SU-DHL-6 (cell line): ENCODE data around the gene PDGFB.

Source experiments
- H2AFZ ChIP-seq: fragments of 200-600 bp; sonication (generic); 2 replicates; pipeline ENCODE4 v1.6.1; 2014; ENCODE audit warnings: low read depth, mild to moderate bottlenecking, moderate library complexity, mixed read lengths, antibody characterized with exemption, low read length; ENCODE audit not compliant: severe bottlenecking
- H3F3A ChIP-seq: fragments of 200-600 bp; shearing (Covaris generic); 2 replicates; pipeline ENCODE4 v1.6.0; 2016; ENCODE audit warnings: antibody characterized with exemption, mild to moderate bottlenecking; ENCODE audit not compliant: insufficient read depth
- H3K27ac ChIP-seq: fragments of 200-600 bp; sonication (generic); 2 replicates; pipeline ENCODE4 v1.5.1; 2016; ENCODE audit warnings: low read depth, mild to moderate bottlenecking, low read length, moderate library complexity, mixed read lengths
- H3K27me3 ChIP-seq: fragments of 200-600 bp; sonication (generic), shearing (Covaris generic); 2 replicates; pipeline ENCODE4 v1.6.0; 2014; ENCODE audit warnings: mild to moderate bottlenecking, low read length
- H3K36me3 ChIP-seq: fragments of 200-600 bp; sonication (generic); 2 replicates; pipeline ENCODE4 v1.6.1; 2014; ENCODE audit warnings: mild to moderate bottlenecking, low read length, mixed read lengths
- H3K4me2 ChIP-seq: fragments of 300-600, 200-600 bp; shearing (Covaris generic), sonication (generic); 2 replicates; pipeline ENCODE4 v1.6.0; 2014; ENCODE audit warnings: low read length, low read depth, mild to moderate bottlenecking; ENCODE audit not compliant: poor library complexity, severe bottlenecking
- H3K4me3 ChIP-seq: fragments of 200-600 bp; sonication (generic); 2 replicates; pipeline ENCODE4 v1.5.1; 2014; ENCODE audit warnings: antibody characterized with exemption, low read length, mild to moderate bottlenecking, mixed read lengths; ENCODE audit not compliant: insufficient read depth, poor library complexity, severe bottlenecking
- H3K79me2 ChIP-seq: fragments of 200-600 bp; sonication (generic); 2 replicates; pipeline ENCODE4 v1.6.1; 2014; ENCODE audit warnings: mild to moderate bottlenecking, low read length, moderate library complexity; ENCODE audit not compliant: insufficient read depth
- H3K9ac ChIP-seq: fragments of 200-600 bp; sonication (generic); 2 replicates; pipeline ENCODE4 v1.7.0; 2014; ENCODE audit warnings: mild to moderate bottlenecking, low read length
- H3K9me2 ChIP-seq: fragments of 200-600 bp; sonication (generic); replicated peaks from 2 replicates; pipeline ENCODE4 v1.6.1; 2014; ENCODE audit warnings: low read length; ENCODE audit not compliant: insufficient read depth
- H3K9me3 ChIP-seq: fragments of 200-600 bp; sonication (generic); 2 replicates; pipeline ENCODE4 v1.6.1; 2014; ENCODE audit warnings: low read length, mixed read lengths; ENCODE audit not compliant: insufficient read depth
- H4K20me1 ChIP-seq: fragments of 200-600 bp; sonication (generic); 2 replicates; pipeline ENCODE4 v1.6.1; 2014; ENCODE audit warnings: low read depth, mild to moderate bottlenecking, antibody characterized with exemption, low read length, moderate library complexity, mixed read lengths
- EZH2phosphoT487 ChIP-seq: fragments of 200-600 bp; sonication (generic), shearing (Covaris generic); conservative IDR thresholded peaks from 2 replicates; pipeline ENCODE4 v1.6.1; 2018; ENCODE audit warnings: mild to moderate bottlenecking, antibody characterized with exemption, low read length, moderate library complexity, mixed read lengths
- TF ChIP-seq, protein P1 (sequence below): fragments of 200-600 bp; sonication (generic); IDR thresholded peaks from one replicate; pipeline ENCODE4 v1.5.1; 2017; ENCODE audit warnings: antibody characterized with exemption, mild to moderate bottlenecking, low read length, moderate library complexity; ENCODE audit not compliant: insufficient read depth, poor library complexity, severe bottlenecking

The PDGFB gene

DNA sequence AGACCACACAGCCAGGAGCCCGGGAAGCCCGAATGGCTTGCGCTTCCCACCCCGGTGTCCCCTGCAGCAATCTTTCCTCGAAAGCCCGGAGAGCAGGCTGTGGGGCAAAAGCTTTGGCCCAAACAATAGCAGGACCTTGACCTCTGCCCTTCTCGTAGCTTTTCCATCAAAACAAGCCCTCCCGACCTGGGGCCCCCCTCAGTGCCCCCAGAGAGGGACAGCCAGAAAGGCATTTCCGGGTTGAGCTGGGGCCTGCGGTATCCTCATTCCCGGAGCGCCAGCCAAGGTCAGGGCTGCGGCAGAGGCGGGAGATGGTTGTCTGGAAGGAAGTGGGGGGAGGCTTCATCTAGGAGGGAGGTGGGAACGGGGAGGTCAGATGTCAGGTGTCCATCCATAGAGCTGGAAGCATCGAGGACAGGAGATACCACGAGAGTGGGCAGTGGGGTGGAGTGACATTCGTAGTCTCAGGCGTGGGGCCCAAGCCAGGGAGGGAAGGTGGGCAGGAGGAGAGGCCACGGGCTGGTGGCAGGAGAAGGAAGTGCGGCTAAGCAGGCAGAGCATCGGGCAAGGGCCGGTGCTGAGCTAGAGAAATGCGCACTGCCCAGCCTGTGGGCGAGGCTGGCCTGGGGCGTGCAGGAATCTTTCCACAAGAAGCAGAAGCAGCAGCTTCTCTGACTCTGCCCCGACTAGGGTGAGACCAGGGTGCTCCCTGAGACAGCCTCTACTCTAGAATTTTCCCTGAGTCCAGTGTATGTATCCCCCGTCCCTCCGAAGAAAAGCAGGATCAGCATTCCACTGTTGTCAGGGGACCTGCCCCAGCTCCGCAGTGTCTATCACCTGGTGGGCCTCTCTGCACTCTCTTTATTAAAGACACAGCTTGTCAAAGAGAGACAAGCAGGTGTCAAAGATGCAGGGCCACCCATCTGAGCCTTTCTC lies 14.3 kb downstream of the PDGFB start:
- Histone ChIP-seq H3K9ac (no peak overlapping the region), H3K4me2 (no peak overlapping the region), H3K9me2 (no peaks in the 10 kb centered on the region), H3K4me3 (no peak overlapping the region), H2AFZ (no peak overlapping the region), H3K36me3 (no peaks in the 10 kb centered on the region), H3K79me2 (no peaks in the 10 kb centered on the region), H3K27me3 (no peaks in the 10 kb centered on the region), H3F3A (no peaks in the 10 kb centered on the region), H4K20me1 (no peaks in the 10 kb centered on the region), H3K9me3 (no peaks in the 10 kb centered on the region), H3K27ac (no peak overlapping the region)
- no peak for TF ChIP-seq EZH2phosphoT487
- TF ChIP-seq, protein P1, sequence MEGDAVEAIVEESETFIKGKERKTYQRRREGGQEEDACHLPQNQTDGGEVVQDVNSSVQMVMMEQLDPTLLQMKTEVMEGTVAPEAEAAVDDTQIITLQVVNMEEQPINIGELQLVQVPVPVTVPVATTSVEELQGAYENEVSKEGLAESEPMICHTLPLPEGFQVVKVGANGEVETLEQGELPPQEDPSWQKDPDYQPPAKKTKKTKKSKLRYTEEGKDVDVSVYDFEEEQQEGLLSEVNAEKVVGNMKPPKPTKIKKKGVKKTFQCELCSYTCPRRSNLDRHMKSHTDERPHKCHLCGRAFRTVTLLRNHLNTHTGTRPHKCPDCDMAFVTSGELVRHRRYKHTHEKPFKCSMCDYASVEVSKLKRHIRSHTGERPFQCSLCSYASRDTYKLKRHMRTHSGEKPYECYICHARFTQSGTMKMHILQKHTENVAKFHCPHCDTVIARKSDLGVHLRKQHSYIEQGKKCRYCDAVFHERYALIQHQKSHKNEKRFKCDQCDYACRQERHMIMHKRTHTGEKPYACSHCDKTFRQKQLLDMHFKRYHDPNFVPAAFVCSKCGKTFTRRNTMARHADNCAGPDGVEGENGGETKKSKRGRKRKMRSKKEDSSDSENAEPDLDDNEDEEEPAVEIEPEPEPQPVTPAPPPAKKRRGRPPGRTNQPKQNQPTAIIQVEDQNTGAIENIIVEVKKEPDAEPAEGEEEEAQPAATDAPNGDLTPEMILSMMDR = no peak

DNA sequence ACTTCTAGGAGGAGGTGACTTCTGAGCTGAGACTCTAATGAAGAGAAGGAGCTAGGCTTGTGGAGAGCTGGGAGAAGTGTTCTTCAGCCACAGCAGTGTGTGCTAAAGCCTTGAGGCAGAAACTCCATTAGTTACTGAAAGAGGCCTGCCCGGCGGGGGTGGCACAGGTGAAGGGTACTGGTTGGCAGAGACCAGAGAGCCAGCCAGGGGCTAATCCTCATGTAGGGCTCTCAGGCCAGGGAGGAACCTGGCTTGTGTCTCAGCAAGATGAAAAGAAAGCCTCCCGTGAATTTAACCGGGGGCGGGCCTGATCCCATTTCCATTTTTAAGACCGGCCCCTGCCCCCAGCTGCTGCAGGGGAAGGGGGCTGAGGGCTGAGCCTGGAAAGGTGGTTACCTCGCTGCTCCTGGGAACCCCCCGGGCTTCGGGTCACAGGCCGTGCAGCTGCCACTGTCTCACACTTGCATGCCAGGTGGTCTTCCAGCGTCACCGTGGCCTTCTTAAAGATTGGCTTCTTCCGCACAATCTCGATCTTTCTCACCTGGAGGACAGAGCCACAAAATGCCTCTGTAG lies 15.0 kb downstream of the PDGFB start:
- Histone ChIP-seq H3K27ac (no peak overlapping the region), H4K20me1 (no peaks in the 10 kb centered on the region), H2AFZ (no peak overlapping the region), H3K79me2 (no peaks in the 10 kb centered on the region), H3K27me3 (no peaks in the 10 kb centered on the region), H3K9me3 (no peaks in the 10 kb centered on the region), H3K36me3 (no peaks in the 10 kb centered on the region), H3K4me3 (no peak overlapping the region), H3K9ac (no peak overlapping the region), H3K4me2 (no peak overlapping the region), H3K9me2 (no peaks in the 10 kb centered on the region), H3F3A (no peaks in the 10 kb centered on the region)
- TF ChIP-seq, protein P1 = no peak
- TF ChIP-seq EZH2phosphoT487 = no peak

DNA sequence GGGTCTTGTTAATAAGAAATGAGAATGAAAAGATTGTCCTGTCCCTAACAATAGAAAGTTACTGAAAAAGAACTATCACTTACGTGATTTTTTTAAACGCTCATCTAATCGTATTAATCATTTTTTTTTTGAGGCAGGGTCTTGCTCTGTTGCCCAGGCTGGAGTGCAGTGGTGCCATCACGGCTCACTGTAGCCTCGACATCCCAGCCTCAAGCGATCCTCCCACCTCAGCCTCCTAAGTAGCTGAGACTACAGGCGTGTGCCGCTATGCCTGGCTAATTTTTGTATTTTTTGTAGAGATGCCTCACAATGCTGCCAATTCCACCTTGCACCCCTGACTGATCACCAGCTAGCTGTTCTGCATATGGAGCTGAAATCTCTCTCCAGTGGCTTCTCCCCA lies 15.7 kb downstream of the PDGFB start:
- H3K9me3 ChIP-seq = no peaks in the 10 kb centered on the region
- no peaks in the 10 kb centered on the region for H4K20me1 ChIP-seq
- no peaks in the 10 kb centered on the region for H3K9me2 ChIP-seq
- no peak overlapping the region for H2AFZ ChIP-seq
- H3K27ac ChIP-seq = no peak overlapping the region
- H3K9ac ChIP-seq = no peak overlapping the region
- H3K4me3 ChIP-seq = no peak overlapping the region
- no peak for TF ChIP-seq EZH2phosphoT487
- H3K4me2 ChIP-seq = no peak overlapping the region
- H3F3A ChIP-seq = no peaks in the 10 kb centered on the region
- H3K36me3 ChIP-seq = no peaks in the 10 kb centered on the region
- H3K27me3 ChIP-seq = no peaks in the 10 kb centered on the region
- H3K79me2 ChIP-seq = no peaks in the 10 kb centered on the region
